H9 (cell line): Measurements from ENCODE around the gene TMEM184B. TPM values are rescaled to one million over a fixed set of nuclear protein-coding genes. Genes with fewer than 3 reads are reported as not detected.

Experiments used
- DNase-seq: peaks from one replicate; pipeline ENCODE4 v3.0.0-alpha.2; 2017
- H2AFZ ChIP-seq: one replicate; pipeline ENCODE4 v1.6.1; 2013; ENCODE audit warnings: mild to moderate bottlenecking, low read length, control low read depth, moderate library complexity
- H2AK5ac ChIP-seq: 2 replicates; pipeline ENCODE4 v1.6.1; 2013; ENCODE audit warnings: low read length, control low read depth, mixed read lengths; ENCODE audit not compliant: insufficient read length
- H2BK120ac ChIP-seq: one replicate; pipeline ENCODE4 v1.6.1; 2013; ENCODE audit warnings: low read depth, mild to moderate bottlenecking, low read length, control low read depth, inconsistent platforms; ENCODE audit not compliant: poor library complexity, severe bottlenecking
- H2BK12ac ChIP-seq: 2 replicates; pipeline ENCODE4 v1.6.1; 2013; ENCODE audit warnings: low read length, control low read depth, mixed read lengths, low read depth; ENCODE audit not compliant: insufficient read length
- H2BK15ac ChIP-seq: 2 replicates; pipeline ENCODE4 v1.6.1; 2013; ENCODE audit warnings: low read depth, low read length, control low read depth
- H2BK20ac ChIP-seq: one replicate; pipeline ENCODE4 v1.6.1; 2013; ENCODE audit warnings: low read depth, mild to moderate bottlenecking, low read length, control low read depth, inconsistent platforms; ENCODE audit not compliant: poor library complexity, severe bottlenecking
- H2BK5ac ChIP-seq: 2 replicates; pipeline ENCODE4 v1.6.1; 2013; ENCODE audit warnings: low read length, control low read depth, mixed read lengths; ENCODE audit not compliant: insufficient read length
- H3K14ac ChIP-seq: 2 replicates; pipeline ENCODE4 v1.6.1; 2013; ENCODE audit warnings: low read length, control low read depth; ENCODE audit not compliant: insufficient read depth
- H3K18ac ChIP-seq: 2 replicates; pipeline ENCODE4 v1.6.1; 2013; ENCODE audit warnings: low read depth, mild to moderate bottlenecking, mixed read lengths, low read length, control low read depth; ENCODE audit not compliant: insufficient read length
- H3K23ac ChIP-seq: 2 replicates; pipeline ENCODE4 v1.6.1; 2013; ENCODE audit warnings: low read length, control low read depth, mixed read lengths, low read depth; ENCODE audit not compliant: insufficient read length
- H3K23me2 ChIP-seq: 2 replicates; pipeline ENCODE4 v1.6.1; 2013; ENCODE audit warnings: low read depth, mild to moderate bottlenecking, mixed read lengths, low read length, control low read depth; ENCODE audit not compliant: insufficient read length, poor library complexity, severe bottlenecking
- H3K27ac ChIP-seq: 2 replicates; pipeline ENCODE4 v1.5.1; 2013; ENCODE audit warnings: low read length, control low read depth, mixed read lengths, low read depth; ENCODE audit not compliant: insufficient read length
- H3K27me3 ChIP-seq: 2 replicates; pipeline ENCODE4 v1.6.1; 2013; ENCODE audit warnings: low read length, control low read depth, inconsistent platforms; ENCODE audit not compliant: insufficient read depth
- H3K4ac ChIP-seq: 2 replicates; pipeline ENCODE4 v1.6.1; 2013; ENCODE audit warnings: low read depth, mild to moderate bottlenecking, control low read depth, inconsistent platforms, low read length, moderate library complexity
- H3K4me1 ChIP-seq: 2 replicates; pipeline ENCODE4 v1.6.1; 2013; ENCODE audit warnings: low read length, control low read depth, inconsistent platforms; ENCODE audit not compliant: insufficient read depth
- H3K4me2 ChIP-seq: 2 replicates; pipeline ENCODE4 v1.6.1; 2013; ENCODE audit warnings: low read length, control low read depth, mixed read lengths; ENCODE audit not compliant: insufficient read length, insufficient read depth
- H3K56ac ChIP-seq: 2 replicates; pipeline ENCODE4 v1.6.1; 2013; ENCODE audit warnings: low read depth, mild to moderate bottlenecking, mixed read lengths, low read length, control low read depth; ENCODE audit not compliant: insufficient read length
- H3K79me1 ChIP-seq: 2 replicates; pipeline ENCODE4 v1.6.1; 2013; ENCODE audit warnings: low read depth, mild to moderate bottlenecking, moderate library complexity, low read length, control low read depth, inconsistent platforms; ENCODE audit not compliant: insufficient read depth, poor library complexity, severe bottlenecking
- H3K79me2 ChIP-seq: 2 replicates; pipeline ENCODE4 v1.6.1; 2013; ENCODE audit warnings: low read length, control low read depth, inconsistent platforms; ENCODE audit not compliant: insufficient read depth
- H3K9ac ChIP-seq: 2 replicates; pipeline ENCODE4 v1.6.1; 2013; ENCODE audit warnings: low read length, control low read depth, mixed read lengths; ENCODE audit not compliant: insufficient read length; ENCODE audit errors: extremely low read depth
- H3K9me3 ChIP-seq: one replicate; pipeline ENCODE4 v1.6.1; 2013; ENCODE audit warnings: low read depth, low read length, inconsistent platforms; ENCODE audit not compliant: control insufficient read depth
- H3T11ph ChIP-seq: one replicate; pipeline ENCODE4 v1.6.1; 2013; ENCODE audit warnings: mild to moderate bottlenecking, low read length, control low read depth, inconsistent platforms
- H4K20me1 ChIP-seq: one replicate; pipeline ENCODE4 v1.6.1; 2013; ENCODE audit not compliant: control insufficient read depth, insufficient read length, insufficient read depth
- H4K5ac ChIP-seq: 2 replicates; pipeline ENCODE4 v1.6.1; 2013; ENCODE audit warnings: low read depth, mild to moderate bottlenecking, mixed read lengths, low read length, control low read depth; ENCODE audit not compliant: insufficient read length
- H4K8ac ChIP-seq: replicated peaks from 2 replicates; pipeline ENCODE4 v1.6.1; 2013; ENCODE audit warnings: low read length, control low read depth, mixed read lengths, low read depth; ENCODE audit not compliant: insufficient read length
- H4K91ac ChIP-seq: 2 replicates; pipeline ENCODE4 v1.6.1; 2013; ENCODE audit warnings: low read depth, mild to moderate bottlenecking, moderate library complexity, mixed read lengths, low read length, control low read depth; ENCODE audit not compliant: insufficient read length
- H3K27ac Mint-ChIP-seq, 3 experiments: 2 replicates in 2 of 3; 3 replicates in 1 of 3; pipeline ENCODE4 v1.8.0; 2020 to 2021; ENCODE audit warnings: mixed read lengths in 3 of 3, mild to moderate bottlenecking in 1 of 3, moderate library complexity in 1 of 3
- H3K27me3 Mint-ChIP-seq: 2 replicates; pipeline ENCODE4 v1.8.0; 2021; ENCODE audit warnings: low read depth, mild to moderate bottlenecking, moderate library complexity, mixed read lengths
- H3K36me3 Mint-ChIP-seq, 3 experiments: 2 replicates in 2 of 3; 3 replicates in 1 of 3; pipeline ENCODE4 v1.8.0; 2020 to 2021; ENCODE audit warnings: low read depth in 3 of 3, mixed read lengths in 3 of 3; ENCODE audit not compliant: insufficient read depth in 1 of 3
- H3K4me1 Mint-ChIP-seq, 2 experiments: 2 replicates each; pipeline ENCODE4 v1.8.0; 2020; ENCODE audit warnings: mixed read lengths in 2 of 2
- H3K4me3 Mint-ChIP-seq, 2 experiments: 2 replicates in 1 of 2; 3 replicates in 1 of 2; pipeline ENCODE4 v1.8.0; 2020 to 2021; ENCODE audit warnings: mild to moderate bottlenecking in 2 of 2, mixed read lengths in 2 of 2, moderate library complexity in 1 of 2
- H3K9me3 Mint-ChIP-seq, 2 experiments: 2 replicates in 1 of 2; 3 replicates in 1 of 2; pipeline ENCODE4 v1.8.0; 2020; ENCODE audit warnings: mild to moderate bottlenecking in 2 of 2, mixed read lengths in 2 of 2, moderate library complexity in 1 of 2
- WGBS: extraction: QIAGEN DNeasy Blood & Tissue Kit; methylation state at CpG from one replicate; pipeline ENCODE4 v1.1.7; 2013; ENCODE audit warnings: missing lambda C conversion rate, low lambda C conversion rate, mixed read lengths; ENCODE audit not compliant: insufficient read length; ENCODE audit errors: extremely low coverage; 5-methylcytosine and 5-hydroxymethylcytosine counted together
- total RNA-seq: library from RNA; stranded (reverse); gene quantifications from 2 replicates; pipeline ENCODE4 v1.2.1, GENCODE V29; 2021
- TF ChIP-seq, protein P1 (sequence below): fragments of 200-600 bp; sonication (generic); conservative IDR thresholded peaks from 3 replicates; pipeline ENCODE4 v1.8.0; 2021; ENCODE audit warnings: antibody characterized with exemption, mild to moderate bottlenecking

TMEM184B gene
- total RNA-seq, 1 experiment from 2014 or later, result 58.5 TPM

DNA sequence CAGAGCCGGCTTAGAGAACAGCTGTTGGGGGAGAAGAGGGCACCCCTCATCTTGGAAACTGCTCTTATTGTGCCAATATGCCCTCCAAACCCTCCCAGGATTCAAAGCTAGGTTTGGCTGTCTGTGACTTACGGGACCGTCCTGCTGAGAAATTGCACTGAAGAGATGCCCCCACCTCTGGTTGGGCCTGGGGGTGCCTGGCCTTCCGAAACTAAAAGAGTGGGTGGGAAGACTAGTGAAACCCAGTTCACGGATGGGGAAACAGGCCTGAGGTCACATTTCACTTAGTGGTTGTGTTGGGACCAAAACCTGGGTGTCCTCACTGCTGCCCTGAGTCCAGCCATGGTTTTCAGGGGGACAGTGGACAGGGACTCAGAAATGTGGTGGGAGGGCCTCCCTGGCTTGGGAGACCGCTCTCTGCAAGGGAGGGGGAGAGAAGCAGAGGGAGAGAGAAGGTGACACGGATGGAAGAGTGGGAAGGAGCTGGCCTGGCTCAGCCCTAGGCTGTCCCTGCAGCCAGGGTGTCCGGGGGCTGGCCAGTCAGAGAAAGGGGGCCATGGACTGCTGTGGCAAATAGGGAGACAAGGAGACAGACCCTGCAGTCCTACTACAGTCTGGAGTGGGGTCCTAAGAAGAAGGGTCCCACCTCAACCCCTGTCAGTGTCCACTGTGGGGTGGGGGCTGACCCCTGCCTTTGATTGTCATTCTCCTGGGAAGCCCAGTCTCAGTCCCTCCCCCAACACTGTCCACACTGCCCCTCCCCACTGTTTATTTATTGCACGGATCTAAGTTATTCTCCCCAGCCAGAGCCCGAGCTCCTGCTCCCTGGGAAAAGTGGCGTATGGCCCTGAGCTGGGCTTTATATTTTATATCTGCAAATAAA, 57.4 kb downstream of the TMEM184B start:
- Histone ChIP-seq H3K4me2 (peak overlapping the region; percentile 30), H3K27ac (no peak overlapping the region)

More for the DNA sequence above, 57.4 kb downstream of the TMEM184B start:
- Histone ChIP-seq H3K14ac (0 out of 2 replicates have a peak overlapping the region, but pooled peaks have one; percentile 22), H2BK120ac (no peak overlapping the region), H3K9ac (no peak overlapping the region), H3K4me1 (peaks cover 4% of the 10 kb centered on the region; the same call in 1 of the 2 replicates), H2AFZ (no peak overlapping the region), H3K79me2 (no peaks in the 10 kb centered on the region), H3K4ac (no peak overlapping the region), H3K56ac (no peak overlapping the region), H3K27me3 (no peaks in the 10 kb centered on the region; the same call in 1 of the 2 replicates), H3T11ph (no peak overlapping the region), H3K23ac (no peak overlapping the region), H4K8ac (peak overlapping the region; percentile 46), H2BK15ac (no peak overlapping the region), H4K20me1 (no peaks in the 10 kb centered on the region), H3K79me1 (no peaks in the 10 kb centered on the region), H2BK5ac (no peak overlapping the region), H2BK20ac (no peak overlapping the region), H2BK12ac (no peak overlapping the region), H3K23me2 (peaks cover 3% of the 10 kb centered on the region), H3K18ac (no peak overlapping the region), H2AK5ac (no peak overlapping the region), H4K5ac (no peak overlapping the region), H3K9me3 (no peaks in the 10 kb centered on the region), H4K91ac (no peak overlapping the region)
- DNase-seq, result no peak
- WGBS, result no CpG with 5 or more reads among the region's 11 CpGs
- Mint-ChIP-seq H3K27me3 (peaks cover 22% of the 10 kb centered on the region), H3K9me3 (peaks cover 0 to 2% of the 10 kb centered on the region in 2 experiments; a peak in 1 of 5 replicates), H3K4me1 (peaks cover 28 to 45% of the 10 kb centered on the region in 2 experiments), H3K4me3 (peak overlapping the region; percentile 45 to 70), H3K36me3 (peaks cover 4 to 8% (median 6%) of the 10 kb centered on the region in 3 experiments), H3K27ac (peak overlapping the region in 2 of 3 experiments; percentile 22 to 61; a peak in 2 of 7 replicates)
- TF ChIP-seq, protein P1, sequence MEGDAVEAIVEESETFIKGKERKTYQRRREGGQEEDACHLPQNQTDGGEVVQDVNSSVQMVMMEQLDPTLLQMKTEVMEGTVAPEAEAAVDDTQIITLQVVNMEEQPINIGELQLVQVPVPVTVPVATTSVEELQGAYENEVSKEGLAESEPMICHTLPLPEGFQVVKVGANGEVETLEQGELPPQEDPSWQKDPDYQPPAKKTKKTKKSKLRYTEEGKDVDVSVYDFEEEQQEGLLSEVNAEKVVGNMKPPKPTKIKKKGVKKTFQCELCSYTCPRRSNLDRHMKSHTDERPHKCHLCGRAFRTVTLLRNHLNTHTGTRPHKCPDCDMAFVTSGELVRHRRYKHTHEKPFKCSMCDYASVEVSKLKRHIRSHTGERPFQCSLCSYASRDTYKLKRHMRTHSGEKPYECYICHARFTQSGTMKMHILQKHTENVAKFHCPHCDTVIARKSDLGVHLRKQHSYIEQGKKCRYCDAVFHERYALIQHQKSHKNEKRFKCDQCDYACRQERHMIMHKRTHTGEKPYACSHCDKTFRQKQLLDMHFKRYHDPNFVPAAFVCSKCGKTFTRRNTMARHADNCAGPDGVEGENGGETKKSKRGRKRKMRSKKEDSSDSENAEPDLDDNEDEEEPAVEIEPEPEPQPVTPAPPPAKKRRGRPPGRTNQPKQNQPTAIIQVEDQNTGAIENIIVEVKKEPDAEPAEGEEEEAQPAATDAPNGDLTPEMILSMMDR, result no peak
